COR-L47 (cell line): ENCODE results near the gene MALT1.
"Not testable (repeated sequence)": the region's sequence is repeated elsewhere in the genome, so short reads cannot be mapped to it uniquely, and the experiment has no call there.

Experiments used
- DNase-seq: peaks from one replicate; lab custom pipeline; 2025; lab: John Stamatoyannopoulos, UW

Gene MALT1

GRCh38 chr18:58732471-58732870 is 61.2 kb downstream of the MALT1 start:
- DNase-seq: no peak

DNA sequence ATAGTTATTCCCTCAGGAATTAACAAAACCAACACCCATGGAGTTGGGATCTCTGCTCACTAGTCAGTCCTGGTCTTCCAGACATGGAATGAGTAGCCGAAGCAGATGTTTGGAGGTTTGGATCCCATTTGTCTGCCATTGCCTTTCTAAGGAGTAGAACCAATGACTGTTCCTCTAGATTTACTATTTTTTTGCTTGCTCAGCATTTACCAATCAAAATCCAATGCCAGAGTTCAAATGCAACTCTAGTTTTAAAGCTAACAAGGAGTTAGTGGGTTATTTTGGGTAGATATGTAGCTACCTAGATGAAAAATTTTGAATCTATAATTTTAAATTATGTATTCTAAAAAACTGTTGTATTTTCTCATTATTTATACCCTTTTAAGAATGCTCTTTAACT is 62.6 kb downstream of the MALT1 start:
- no peak for DNase-seq

- DNase-seq: no peak
Observed at GRCh38 chr18:58738322-58738721, 67.1 kb downstream of the MALT1 start.

- no peak for DNase-seq
Observed at GRCh38 chr18:58745914-58746313, 74.6 kb downstream of the MALT1 start.

- DNase-seq: no peak
Observed at GRCh38 chr18:58748899-58749595, 77.8 kb downstream of the MALT1 start.

GRCh38 chr18:58753976-58754375 is 82.7 kb downstream of the MALT1 start:
- DNase-seq: no peak

- DNase-seq: no peak
Observed at GRCh38 chr18:58754544-58755068, 83.3 kb downstream of the MALT1 start.

DNA sequence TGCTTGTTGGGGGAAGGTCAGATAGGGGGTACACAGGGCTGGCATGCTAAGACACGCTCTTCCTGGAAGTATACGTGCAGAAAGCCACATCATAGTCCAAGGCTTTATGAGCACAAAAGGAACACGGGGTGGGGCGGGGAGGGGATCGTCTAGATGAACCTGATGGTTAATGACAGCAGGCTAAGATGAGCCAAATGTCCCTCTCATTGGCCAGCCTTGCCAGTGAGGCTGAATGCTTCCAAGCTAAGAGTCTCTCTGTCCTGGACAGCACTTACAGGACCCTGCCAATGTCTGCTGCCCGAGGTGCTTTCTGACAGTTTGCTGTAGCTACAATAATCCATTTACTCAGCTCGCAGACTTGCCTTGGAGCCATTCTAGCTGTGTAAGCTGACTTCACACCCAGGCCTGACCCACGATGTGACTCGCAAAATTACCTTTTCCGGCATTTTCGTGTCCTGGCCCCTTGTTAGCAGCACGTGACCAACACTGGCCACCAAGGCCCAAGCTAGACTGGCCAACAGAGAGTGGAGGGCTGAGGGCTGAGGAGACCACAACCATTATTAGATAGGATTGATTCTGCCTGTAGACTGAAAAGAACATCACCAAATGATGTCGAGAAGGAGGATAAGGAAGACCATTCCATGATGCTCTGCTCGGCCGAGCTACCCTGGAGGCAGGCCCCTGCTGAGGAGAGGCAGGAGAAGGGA is 84.2 kb downstream of the MALT1 start:
- DNase-seq: no peak

GRCh38 chr18:58756148-58756547 is 84.9 kb downstream of the MALT1 start:
- no peak for DNase-seq

GRCh38 chr18:58756596-58757240 is 85.5 kb downstream of the MALT1 start:
- DNase-seq: no peak

DNA sequence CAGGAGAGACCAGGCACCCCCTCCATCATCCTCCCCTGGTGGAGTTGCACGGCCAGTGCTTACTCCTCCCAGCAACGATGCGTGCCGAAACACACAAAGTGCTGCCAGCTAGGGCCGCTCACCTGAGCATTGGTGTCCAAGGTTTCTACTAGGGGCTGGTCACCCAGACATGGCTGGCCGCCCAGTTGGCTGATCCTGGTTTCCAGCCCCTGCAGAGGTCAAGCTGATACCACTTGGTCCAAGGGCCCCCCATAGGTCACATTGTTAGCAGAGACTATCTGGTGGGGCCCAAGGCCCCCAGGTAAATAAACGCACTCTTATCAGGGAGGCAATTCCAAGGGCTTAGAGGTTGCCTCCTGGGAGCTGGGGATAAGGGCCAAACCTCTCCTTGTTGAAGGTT is 86.1 kb downstream of the MALT1 start:
- not testable (repeated sequence) for DNase-seq

GRCh38 chr18:58758046-58758445 is 86.8 kb downstream of the MALT1 start:
- no peak for DNase-seq

- DNase-seq: no peak
Observed at GRCh38 chr18:58758606-58759005, 87.3 kb downstream of the MALT1 start.

GRCh38 chr18:58761241-58761969 is 90.1 kb downstream of the MALT1 start:
- no peak for DNase-seq

DNA sequence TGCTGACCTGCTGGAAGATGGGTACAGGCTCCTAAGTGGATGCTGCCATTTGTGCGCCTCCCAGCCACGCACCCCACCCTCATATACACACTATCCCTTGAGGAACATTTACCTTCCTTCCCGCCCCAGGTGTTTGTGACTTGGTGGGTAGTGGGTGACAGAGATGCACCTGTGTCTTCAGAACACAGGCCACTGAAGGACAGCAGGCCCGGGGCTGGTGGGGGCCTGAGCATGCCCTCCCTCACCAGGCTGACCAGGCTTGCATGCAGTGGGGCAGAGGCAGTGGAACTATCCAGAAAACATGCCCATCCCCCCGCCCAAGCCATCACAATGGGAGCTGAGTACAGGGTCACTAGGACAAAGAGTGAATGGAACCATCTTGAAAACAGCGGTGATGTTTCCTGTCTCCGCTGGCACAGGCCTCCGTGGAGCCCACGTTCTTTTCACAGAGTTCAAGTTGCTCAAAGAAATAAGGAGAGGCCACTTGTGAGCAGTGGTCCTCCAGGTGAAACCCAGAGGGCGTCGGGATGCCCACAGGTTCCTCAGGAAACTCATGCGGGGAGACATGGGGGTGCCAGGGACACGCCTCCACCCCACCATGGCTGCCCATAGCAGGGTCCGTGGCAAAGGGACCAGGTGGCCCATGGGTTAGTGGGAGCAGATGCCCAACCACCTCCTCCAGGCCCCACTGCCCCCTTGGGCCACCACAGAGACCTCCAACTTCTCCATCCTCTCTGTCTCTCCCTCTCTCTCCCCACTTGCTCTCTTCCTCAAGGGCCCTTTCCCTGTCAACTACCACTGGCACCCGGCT is 90.9 kb downstream of the MALT1 start:
- no peak for DNase-seq

- no peak for DNase-seq
Observed at GRCh38 chr18:58762781-58763171, 91.5 kb downstream of the MALT1 start.

DNA sequence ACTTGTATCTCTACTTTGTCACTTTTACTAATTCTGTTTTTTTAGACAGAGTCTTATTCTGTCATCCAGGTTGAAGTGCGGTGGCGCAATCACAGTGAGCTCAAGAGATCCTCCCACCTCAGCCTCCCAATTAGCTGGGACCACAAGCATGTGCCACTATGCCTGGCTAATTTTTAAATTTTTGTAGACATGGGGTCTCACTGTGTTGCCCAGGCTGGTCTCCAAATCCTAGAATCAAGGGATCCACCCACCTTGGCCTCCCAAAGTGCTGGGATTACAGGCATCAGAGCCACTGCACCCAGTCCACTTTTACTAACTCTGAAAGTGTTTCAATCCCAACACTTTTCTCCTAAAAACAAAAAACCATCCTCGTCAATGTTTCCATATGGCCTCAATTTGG is 94.9 kb downstream of the MALT1 start:
- no peak for DNase-seq

DNA sequence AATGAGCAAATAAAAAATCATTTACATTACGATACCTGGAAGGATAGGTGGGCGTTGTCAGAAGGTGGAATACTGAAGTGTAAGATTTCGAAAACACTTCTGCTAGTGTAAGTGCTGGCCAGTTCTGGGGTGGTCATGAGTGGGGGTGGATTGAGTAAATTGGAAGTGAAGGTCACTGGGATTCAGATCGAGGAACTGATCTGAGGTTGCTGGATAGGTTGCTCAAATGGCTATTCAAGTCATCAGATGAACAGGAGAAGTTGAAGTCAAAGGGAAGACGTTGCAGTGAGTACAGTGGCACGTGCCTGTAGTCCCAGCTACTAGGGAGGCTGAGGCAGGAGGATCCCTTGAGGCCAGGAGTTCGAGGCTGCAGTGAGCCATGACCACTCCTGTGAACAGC is 95.7 kb downstream of the MALT1 start:
- DNase-seq: no peak

DNA sequence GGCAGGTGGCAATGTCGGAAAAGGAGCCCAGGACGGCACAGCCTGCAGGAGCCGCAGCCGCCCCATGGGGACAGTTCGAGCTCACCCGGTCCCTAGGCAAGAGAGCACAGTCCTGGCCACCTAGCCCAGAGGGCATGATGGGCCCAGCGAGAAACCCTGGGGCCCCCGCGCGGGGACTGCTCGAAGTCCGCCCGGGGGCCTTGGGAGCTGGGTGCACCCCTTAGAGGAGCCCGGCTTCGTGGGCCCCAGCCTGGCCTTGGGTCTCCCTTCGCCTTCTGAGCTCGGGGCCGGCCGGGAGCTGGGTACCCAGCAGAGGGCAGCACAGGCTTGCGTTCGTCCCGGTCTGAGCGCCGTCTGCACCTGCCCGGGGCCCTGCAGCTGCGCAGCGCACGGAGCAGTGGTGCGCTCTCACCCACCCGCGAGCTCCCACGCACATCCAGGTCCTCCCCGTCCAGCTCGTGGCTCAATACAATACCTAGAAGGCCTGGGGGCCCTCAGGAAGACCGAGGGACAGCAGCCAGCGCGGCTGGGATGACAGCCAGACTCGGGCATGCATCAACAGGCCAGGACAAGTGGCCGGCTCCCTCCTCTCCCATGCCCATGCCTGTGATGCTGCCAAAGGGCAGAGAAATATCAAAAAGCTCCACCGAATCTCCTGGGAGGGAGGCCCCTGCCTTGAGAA is 97.2 kb downstream of the MALT1 start:
- DNase-seq: peak; percentile 86

DNA sequence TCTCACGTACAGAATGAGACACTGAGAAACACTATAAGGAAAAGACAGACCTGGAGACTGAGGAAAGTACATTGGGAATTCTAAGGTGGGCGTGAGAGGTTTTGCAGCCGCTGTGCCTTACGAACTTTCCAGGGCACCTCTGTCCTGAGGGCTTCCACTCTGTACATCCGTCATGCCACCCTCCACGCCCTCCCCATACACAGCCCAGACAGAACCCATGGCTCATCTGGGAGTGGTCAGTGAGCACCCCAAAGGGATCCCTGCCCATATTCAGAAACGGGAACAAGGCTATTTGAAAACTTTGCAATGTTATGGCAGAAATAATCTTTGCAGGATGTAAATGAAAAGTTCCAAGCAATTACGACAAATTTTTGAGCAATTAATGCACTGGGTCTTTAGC is 98.1 kb downstream of the MALT1 start:
- no peak for DNase-seq

DNA sequence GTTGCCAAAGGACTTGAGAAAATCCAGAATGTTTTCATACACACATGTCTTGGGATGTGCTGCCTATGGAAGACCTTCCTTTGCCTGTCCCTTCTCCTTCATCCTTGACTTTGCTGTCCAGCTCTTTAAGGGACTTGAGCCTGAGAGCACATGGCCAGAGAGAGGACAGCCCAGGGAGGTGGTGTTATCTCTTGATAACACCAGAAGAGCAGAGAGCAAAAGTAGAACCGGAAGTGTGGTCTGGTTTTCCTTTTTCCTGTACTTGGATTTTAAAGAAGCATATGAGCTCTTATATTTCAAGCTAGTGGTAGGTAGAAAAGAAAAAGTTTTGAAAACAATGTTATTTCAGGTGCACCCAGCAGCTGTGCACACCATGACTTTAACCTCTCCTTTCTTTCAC is 99.3 kb downstream of the MALT1 start:
- no peak for DNase-seq
